Measurements from ENCODE around the gene CDK5R2.

GRCh38 chr2:218970894-218971293 lies 11.4 kb downstream of the CDK5R2 start:
- TF ChIP-seq CTCF (IDR thresholded peaks at IDR 0.05; ENCODE audit: low read depth, low read length, poor library complexity, severe bottlenecking) (no peak), EZH2phosphoT487 (IDR thresholded peaks at IDR 0.05; ENCODE audit: borderline replicate concordance, low read length) (no peak)

All from DOHH2 (cell line).